A673 (cell line): Measurements from ENCODE around the gene CPNE8. TPM values are rescaled to one million over a fixed set of nuclear protein-coding genes. Genes with fewer than 3 reads are reported as not detected.

Source experiments
- BruUV-seq: library from RNA; stranded (reverse); fragments of 400-500 nt; replicated peaks from 2 replicates; lab custom pipeline; 2021; lab: Mats Ljungman, UMichigan
- CTCF ChIA-PET: fragments of 300-600 bp; sonication (Branson Sonifier 250); formaldehyde crosslinking; loops from one replicate; lab custom pipeline; 2022; ENCODE audit warnings: antibody characterized with exemption; lab: Charles Lee
- POLR2A ChIA-PET: fragments of 300-600 bp; sonication (Branson Sonifier 250); formaldehyde crosslinking; loops from one replicate; lab custom pipeline; 2022; ENCODE audit warnings: antibody characterized with exemption; ENCODE audit not compliant: low non-redundant PET; lab: Charles Lee
- DNase-seq: peaks from one replicate; pipeline ENCODE4 v3.0.0-alpha.2; 2015; ENCODE audit warnings: low spot score
- H3K27ac ChIP-seq: fragments of 200-600 bp; sonication (generic); 2 replicates; pipeline ENCODE4 v1.5.1; 2016; ENCODE audit warnings: mixed run types, low read depth, mild to moderate bottlenecking, mixed read lengths, antibody characterized with exemption, low read length; ENCODE audit not compliant: poor library complexity, severe bottlenecking
- H3K27me3 ChIP-seq: fragments of 200-600 bp; sonication (generic); replicated peaks from 2 replicates; pipeline ENCODE4 v1.6.1; 2017; ENCODE audit warnings: mixed run types, low read depth, mild to moderate bottlenecking, mixed read lengths, antibody characterized with exemption, low read length; ENCODE audit not compliant: insufficient read depth, poor library complexity
- H3K36me3 ChIP-seq: fragments of 200-600 bp; sonication (generic); 2 replicates; pipeline ENCODE4 v1.6.1; 2016; ENCODE audit warnings: mixed run types, mild to moderate bottlenecking, mixed read lengths, antibody characterized with exemption, low read length; ENCODE audit not compliant: insufficient read depth, poor library complexity, severe bottlenecking
- H3K4me1 ChIP-seq: fragments of 200-600 bp; sonication (generic); 2 replicates; pipeline ENCODE4 v1.6.1; 2017; ENCODE audit warnings: mixed run types, mild to moderate bottlenecking, mixed read lengths, antibody characterized with exemption, low read length; ENCODE audit not compliant: insufficient read depth, poor library complexity, severe bottlenecking
- H3K4me3 ChIP-seq: fragments of 200-600 bp; sonication (generic); 2 replicates; pipeline ENCODE4 v1.5.1; 2016; ENCODE audit warnings: low read depth, mixed run types, mild to moderate bottlenecking, mixed read lengths, low read length; ENCODE audit not compliant: poor library complexity, severe bottlenecking
- H3K9me3 ChIP-seq: fragments of 200-600 bp; sonication (generic); 2 replicates; pipeline ENCODE4 v1.6.1; 2016; ENCODE audit warnings: mixed run types, low read depth, mild to moderate bottlenecking, mixed read lengths, antibody characterized with exemption, low read length; ENCODE audit not compliant: poor library complexity, severe bottlenecking
- EZH2 ChIP-seq: fragments of 200-600 bp; sonication (generic); IDR thresholded peaks from 2 replicates; pipeline ENCODE4 v1.6.1; 2017; ENCODE audit warnings: borderline replicate concordance, low read depth, mild to moderate bottlenecking, mixed read lengths, antibody characterized with exemption, low read length; ENCODE audit not compliant: poor library complexity, severe bottlenecking
- intact Hi-C: fragments of 100-400 bp; cut with micrococcal nuclease; formaldehyde crosslinking; loops from one replicate; pipeline ENCODE4 v1.10.0; 2022; ENCODE audit not compliant: unreplicated experiment
- total RNA-seq: library from RNA; stranded (reverse); gene quantifications from 2 replicates; pipeline ENCODE4 v1.2.3, GENCODE V29; 2021
- TF ChIP-seq, protein P1 (sequence below): fragments of 300-800, 200-600 bp; sonication (generic); conservative IDR thresholded peaks from 2 replicates; pipeline ENCODE4 v1.5.1; 2017; ENCODE audit warnings: low read depth, mild to moderate bottlenecking, antibody characterized with exemption, low read length, moderate library complexity, mixed read lengths

Gene CPNE8
- total RNA-seq, 1 experiment from 2014 or later, result 1.3 TPM

- no peak overlapping the region for H3K27ac ChIP-seq
- H3K27me3 ChIP-seq, result no peaks in the 10 kb centered on the region
- intact Hi-C loops, result no loop called here
- H3K4me3 ChIP-seq, result no peak overlapping the region
- POLR2A ChIA-PET, result no interaction called here
- CTCF ChIA-PET, result no interaction called here
- H3K4me1 ChIP-seq, result no peaks in the 10 kb centered on the region
- no peak for DNase-seq
- H3K36me3 ChIP-seq, result no peaks in the 10 kb centered on the region
- no peaks in the 10 kb centered on the region for H3K9me3 ChIP-seq
- TF ChIP-seq, protein P1, sequence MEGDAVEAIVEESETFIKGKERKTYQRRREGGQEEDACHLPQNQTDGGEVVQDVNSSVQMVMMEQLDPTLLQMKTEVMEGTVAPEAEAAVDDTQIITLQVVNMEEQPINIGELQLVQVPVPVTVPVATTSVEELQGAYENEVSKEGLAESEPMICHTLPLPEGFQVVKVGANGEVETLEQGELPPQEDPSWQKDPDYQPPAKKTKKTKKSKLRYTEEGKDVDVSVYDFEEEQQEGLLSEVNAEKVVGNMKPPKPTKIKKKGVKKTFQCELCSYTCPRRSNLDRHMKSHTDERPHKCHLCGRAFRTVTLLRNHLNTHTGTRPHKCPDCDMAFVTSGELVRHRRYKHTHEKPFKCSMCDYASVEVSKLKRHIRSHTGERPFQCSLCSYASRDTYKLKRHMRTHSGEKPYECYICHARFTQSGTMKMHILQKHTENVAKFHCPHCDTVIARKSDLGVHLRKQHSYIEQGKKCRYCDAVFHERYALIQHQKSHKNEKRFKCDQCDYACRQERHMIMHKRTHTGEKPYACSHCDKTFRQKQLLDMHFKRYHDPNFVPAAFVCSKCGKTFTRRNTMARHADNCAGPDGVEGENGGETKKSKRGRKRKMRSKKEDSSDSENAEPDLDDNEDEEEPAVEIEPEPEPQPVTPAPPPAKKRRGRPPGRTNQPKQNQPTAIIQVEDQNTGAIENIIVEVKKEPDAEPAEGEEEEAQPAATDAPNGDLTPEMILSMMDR, result no peak
- no peak for TF ChIP-seq EZH2
- no TSS peak for BruUV-seq
These were observed 95.6 kb downstream of the CPNE8 start for GRCh38 chr12:38809832-38810231.

- H3K36me3 ChIP-seq, result no peaks in the 10 kb centered on the region
- H3K4me3 ChIP-seq, result no peak overlapping the region
- no TSS peak for BruUV-seq
- TF ChIP-seq, protein P1, result no peak
- no peak for TF ChIP-seq EZH2
- H3K4me1 ChIP-seq, result no peaks in the 10 kb centered on the region
- intact Hi-C loops, result no loop called here
- ChIA-PET CTCF (no interaction called here), POLR2A (no interaction called here)
- no peak for DNase-seq
- H3K27ac ChIP-seq, result no peak overlapping the region
- peaks cover 14% of the 10 kb centered on the region for H3K9me3 ChIP-seq
- no peaks in the 10 kb centered on the region for H3K27me3 ChIP-seq
These were observed 117.3 kb downstream of the CPNE8 start for GRCh38 chr12:38788106-38788505.

GRCh38 chr12:38785381-38785780, 120.0 kb downstream of the CPNE8 start:
- DNase-seq, result no peak
- intact Hi-C loops, result no loop called here

More at GRCh38 chr12:38785381-38785780, 120.0 kb downstream of the CPNE8 start:
- no peak overlapping the region for H3K4me3 ChIP-seq
- no peak overlapping the region for H3K27ac ChIP-seq
- no TSS peak for BruUV-seq
- no peaks in the 10 kb centered on the region for H3K27me3 ChIP-seq
- TF ChIP-seq EZH2, result no peak
- TF ChIP-seq, protein P1, result no peak
- H3K4me1 ChIP-seq, result no peaks in the 10 kb centered on the region
- ChIA-PET POLR2A (no interaction called here), CTCF (no interaction called here)
- peaks cover 14% of the 10 kb centered on the region for H3K9me3 ChIP-seq
- no peaks in the 10 kb centered on the region for H3K36me3 ChIP-seq
